COR-L47 (cell line): ENCODE results near the gene PACSIN1.

Experiments used
- DNase-seq: peaks from one replicate; lab custom pipeline; 2025; lab: John Stamatoyannopoulos, UW

PACSIN1 gene

GRCh38 chr6:34465531-34466241 lies at the start of gene PACSIN1:
PACSIN1 (plus strand) TSS chr6:34466076; CDS start chr6:34526306, 60,230 bp downstream.
- peak; percentile 37 for DNase-seq

GRCh38 chr6:34416877-34417371 lies 49.0 kb upstream of the PACSIN1 start:
- no peak for DNase-seq

GRCh38 chr6:34418367-34418766 lies 47.5 kb upstream of the PACSIN1 start:
- no peak for DNase-seq

GRCh38 chr6:34423254-34423653 lies 42.6 kb upstream of the PACSIN1 start:
- DNase-seq, result no peak

- DNase-seq, result no peak
These were observed 41.4 kb upstream of the PACSIN1 start for GRCh38 chr6:34424200-34425131.

GRCh38 chr6:34425132-34425497 lies 40.8 kb upstream of the PACSIN1 start:
- DNase-seq, result no peak

- peak; percentile 93 for DNase-seq
These were observed 40.1 kb upstream of the PACSIN1 start, which contains the start of gene RPS10 for GRCh38 chr6:34425498-34426410. RPS10 (minus strand) TSS chr6:34426069; CDS start chr6:34425221, 848 bp downstream.

- DNase-seq, result no peak
These were observed 30.0 kb upstream of the PACSIN1 start for GRCh38 chr6:34435916-34436315.

- DNase-seq, result no peak
These were observed 28.9 kb upstream of the PACSIN1 start for GRCh38 chr6:34436803-34437643.

GRCh38 chr6:34437644-34437970 lies 28.3 kb upstream of the PACSIN1 start:
- no peak for DNase-seq

- no peak for DNase-seq
These were observed 27.2 kb upstream of the PACSIN1 start for GRCh38 chr6:34438705-34439104.

GRCh38 chr6:34439442-34439841 lies 26.4 kb upstream of the PACSIN1 start:
- DNase-seq, result no peak

- DNase-seq, result no peak
These were observed 24.4 kb upstream of the PACSIN1 start for GRCh38 chr6:34441526-34441925.

- no peak for DNase-seq
These were observed 20.5 kb upstream of the PACSIN1 start for GRCh38 chr6:34445313-34445860.

GRCh38 chr6:34447386-34447785 lies 18.5 kb upstream of the PACSIN1 start:
- no peak for DNase-seq

GRCh38 chr6:34447910-34448309 lies 18.0 kb upstream of the PACSIN1 start:
- DNase-seq, result no peak

- DNase-seq, result no peak
These were observed 14.7 kb upstream of the PACSIN1 start for GRCh38 chr6:34451192-34451591.

- no peak for DNase-seq
These were observed 10.0 kb upstream of the PACSIN1 start for GRCh38 chr6:34455831-34456230.

- no peak for DNase-seq
These were observed 8.5 kb upstream of the PACSIN1 start for GRCh38 chr6:34457382-34457741.
